Measurements from ENCODE around the gene HAUS7.

HAUS7 gene

GRCh38 chrX:153499876-153500275 lies 29.5 kb upstream of the HAUS7 start:
- DNase-seq (ENCODE audit: low read depth in 2 of 2, low spot score in 1 of 2), result no peak

GRCh38 chrX:153499341-153499740 lies 29.0 kb upstream of the HAUS7 start:
- DNase-seq (ENCODE audit: low read depth in 2 of 2, low spot score in 1 of 2), result no peak

GRCh38 chrX:153498453-153498852 lies 28.1 kb upstream of the HAUS7 start:
- DNase-seq (ENCODE audit: low read depth in 2 of 2, low spot score in 1 of 2), result no peak

GRCh38 chrX:153496590-153496959 lies 26.2 kb upstream of the HAUS7 start:
- no peak for DNase-seq (ENCODE audit: low read depth in 2 of 2, low spot score in 1 of 2)

GRCh38 chrX:153495903-153496589 lies 25.7 kb upstream of the HAUS7 start:
- DNase-seq (ENCODE audit: low read depth in 2 of 2, low spot score in 1 of 2), result no peak

GRCh38 chrX:153495362-153495751 lies 25.0 kb upstream of the HAUS7 start:
- no peak for DNase-seq (ENCODE audit: low read depth in 2 of 2, low spot score in 1 of 2)

- no peak for DNase-seq (ENCODE audit: low read depth in 2 of 2, low spot score in 1 of 2)
Measured at GRCh38 chrX:153494541-153495361, 24.4 kb upstream of the HAUS7 start, which contains the start of gene BGN. BGN (plus strand) TSS chrX:153494980; CDS start chrX:153504632, 9,652 bp downstream.

- no peak for DNase-seq (ENCODE audit: low read depth in 2 of 2, low spot score in 1 of 2)
Measured at GRCh38 chrX:153494061-153494460, 23.7 kb upstream of the HAUS7 start.

GRCh38 chrX:153493085-153493484 lies 22.7 kb upstream of the HAUS7 start:
- DNase-seq (ENCODE audit: low read depth in 2 of 2, low spot score in 1 of 2), result no peak

- DNase-seq (ENCODE audit: low read depth in 2 of 2, low spot score in 1 of 2), result no peak
Measured at GRCh38 chrX:153492543-153492942, 22.2 kb upstream of the HAUS7 start.

- no peak for DNase-seq (ENCODE audit: low read depth in 2 of 2, low spot score in 1 of 2)
Measured at GRCh38 chrX:153491918-153492317, 21.5 kb upstream of the HAUS7 start.

- no peak for DNase-seq (ENCODE audit: low read depth in 2 of 2, low spot score in 1 of 2)
Measured at GRCh38 chrX:153491351-153491914, 21.1 kb upstream of the HAUS7 start.

GRCh38 chrX:153490217-153490930 lies 20.0 kb upstream of the HAUS7 start:
- no peak for DNase-seq (ENCODE audit: low read depth in 2 of 2, low spot score in 1 of 2)

- DNase-seq (ENCODE audit: low read depth in 2 of 2, low spot score in 1 of 2), result no peak
Measured at GRCh38 chrX:153488231-153488914, 18.0 kb upstream of the HAUS7 start.

- DNase-seq (ENCODE audit: low read depth in 2 of 2, low spot score in 1 of 2), result no peak
Measured at GRCh38 chrX:153487590-153488071, 17.3 kb upstream of the HAUS7 start.

GRCh38 chrX:153486171-153486570 lies 15.8 kb upstream of the HAUS7 start:
- no peak for DNase-seq (ENCODE audit: low read depth in 2 of 2, low spot score in 1 of 2)

- DNase-seq (ENCODE audit: low read depth in 2 of 2, low spot score in 1 of 2), result no peak
Measured at GRCh38 chrX:153485396-153486080, 15.2 kb upstream of the HAUS7 start.

- no peak for DNase-seq (ENCODE audit: low read depth in 2 of 2, low spot score in 1 of 2)
Measured at GRCh38 chrX:153482376-153483015, 12.1 kb upstream of the HAUS7 start.

- no peak for DNase-seq (ENCODE audit: low read depth in 2 of 2, low spot score in 1 of 2)
Measured at GRCh38 chrX:153481043-153481442, 10.7 kb upstream of the HAUS7 start.

GRCh38 chrX:153478746-153479145 lies 8.4 kb upstream of the HAUS7 start:
- DNase-seq (ENCODE audit: low read depth in 2 of 2, low spot score in 1 of 2), result no peak
